ENCODE results near the gene GNG13.

- TF ChIP-seq CTCF (IDR thresholded peaks at IDR 0.05; ENCODE audit: insufficient read depth, low read length) (no peak), POLR2AphosphoS5 (IDR thresholded peaks at IDR 0.05; ENCODE audit: low read depth) (no peak)
Measured at GRCh38 chr16:802461-802860, 1.9 kb upstream of the GNG13 start.

Measured in HL-60 (cell line).